OCI-LY7 (cell line): ENCODE measurements around the gene SMIM11. TPM values are rescaled to one million over a fixed set of nuclear protein-coding genes. Genes with fewer than 3 reads are reported as not detected.

Source experiments
- BruUV-seq: library from RNA; stranded (reverse); fragments of 400-500 nt; replicated peaks from 2 replicates; lab custom pipeline; 2021; lab: Mats Ljungman, UMichigan
- CTCF ChIA-PET: fragments of 300-600 bp; sonication (Branson Sonifier 250); formaldehyde crosslinking; loops from one replicate; lab custom pipeline; 2022; ENCODE audit warnings: antibody characterized with exemption; ENCODE audit not compliant: unreplicated experiment; lab: Charles Lee
- POLR2A ChIA-PET: fragments of 300-600 bp; sonication (Branson Sonifier 250); formaldehyde crosslinking; loops from one replicate; lab custom pipeline; 2022; ENCODE audit warnings: antibody characterized with exemption; lab: Charles Lee
- DNase-seq: peaks from one replicate; pipeline ENCODE4 v3.0.0-alpha.2; 2015; ENCODE audit warnings: low spot score
- H2AFZ ChIP-seq: fragments of 200-600 bp; sonication (generic), shearing (Covaris generic); 2 replicates; pipeline ENCODE4 v1.6.1; 2014; ENCODE audit warnings: mild to moderate bottlenecking, antibody characterized with exemption, low read length, moderate library complexity
- H3K27ac ChIP-seq: fragments of 200-600 bp; sonication (generic); 2 replicates; pipeline ENCODE4 v1.5.1; 2014; ENCODE audit warnings: mixed run types, low read depth, mild to moderate bottlenecking, moderate library complexity, low read length, inconsistent platforms; ENCODE audit not compliant: poor library complexity, severe bottlenecking
- H3K36me3 ChIP-seq: fragments of 200-600 bp; sonication (generic); 2 replicates; pipeline ENCODE4 v1.6.1; 2014; ENCODE audit warnings: mild to moderate bottlenecking, antibody characterized with exemption, low read length, moderate library complexity, mixed read lengths; ENCODE audit not compliant: insufficient read depth
- H3K4me1 ChIP-seq: fragments of 200-600 bp; sonication (generic); 2 replicates; pipeline ENCODE4 v1.5.1; 2014; ENCODE audit warnings: mild to moderate bottlenecking, low read length; ENCODE audit not compliant: insufficient read depth, poor library complexity, severe bottlenecking
- H3K4me2 ChIP-seq: fragments of 200-600 bp; sonication (generic); 2 replicates; pipeline ENCODE4 v1.6.1; 2014; ENCODE audit warnings: mild to moderate bottlenecking, low read length
- H3K4me3 ChIP-seq: fragments of 200-600 bp; sonication (generic); 2 replicates; pipeline ENCODE4 v1.5.1; 2014; ENCODE audit warnings: mild to moderate bottlenecking, low read depth, low read length; ENCODE audit not compliant: poor library complexity, severe bottlenecking
- H3K79me2 ChIP-seq: fragments of 200-600 bp; sonication (generic); 2 replicates; pipeline ENCODE4 v1.6.1; 2016; ENCODE audit warnings: low read depth, mild to moderate bottlenecking, low read length, moderate library complexity, mixed read lengths; ENCODE audit not compliant: insufficient read depth
- H3K9me2 ChIP-seq: fragments of 200-600 bp; sonication (generic); 2 replicates; pipeline ENCODE4 v1.6.1; 2016; ENCODE audit warnings: mild to moderate bottlenecking, low read length, mixed read lengths; ENCODE audit not compliant: insufficient read depth
- H3K9me3 ChIP-seq: fragments of 200-600 bp; sonication (generic); 2 replicates; pipeline ENCODE4 v1.6.1; 2014; ENCODE audit warnings: mild to moderate bottlenecking, mixed run types, low read length, mixed read lengths
- H4K20me1 ChIP-seq: fragments of 200-600 bp; sonication (generic); 2 replicates; pipeline ENCODE4 v1.6.1; 2014; ENCODE audit warnings: mild to moderate bottlenecking, antibody characterized with exemption, low read length, moderate library complexity, mixed read lengths; ENCODE audit not compliant: insufficient read depth
- CTCF ChIP-seq: fragments of 200-600 bp; sonication (generic); conservative IDR thresholded peaks from 2 replicates; pipeline ENCODE4 v1.5.1; 2014; ENCODE audit warnings: mild to moderate bottlenecking, antibody characterized with exemption, low read length, moderate library complexity, mixed read lengths
- EZH2phosphoT487 ChIP-seq: fragments of 200-600 bp; sonication (generic); IDR thresholded peaks from 2 replicates; pipeline ENCODE4 v1.6.1; 2018; ENCODE audit warnings: low read depth, borderline replicate concordance, mild to moderate bottlenecking, mixed run types, antibody characterized with exemption, low read length, moderate library complexity, mixed read lengths
- intact Hi-C: fragments of 100-400 bp; cut with micrococcal nuclease; formaldehyde crosslinking; loops from one replicate; pipeline ENCODE4 v1.10.0; 2022; ENCODE audit not compliant: unreplicated experiment
- total RNA-seq, 2 experiments: library from RNA; depleted of rRNA in 1 of 2; stranded (reverse); fragments of >200 nt in 1 of 2; shearing (Covaris generic) in 1 of 2; gene quantifications; 2 replicates each; pipeline ENCODE4 v1.2.3, GENCODE V29; 2014 to 2022

Gene SMIM11
- total RNA-seq, 2 experiments from 2014 or later: 3.8 to 6.1 TPM

GRCh38 chr21:34343347-34343746 lies 32.0 kb upstream of the SMIM11 start:
- Histone ChIP-seq H2AFZ (no peak overlapping the region), H3K36me3 (no peaks in the 10 kb centered on the region), H3K27ac (no peak overlapping the region), H3K4me1 (no peaks in the 10 kb centered on the region), H3K4me2 (no peak overlapping the region), H3K4me3 (no peak overlapping the region), H3K9me3 (no peaks in the 10 kb centered on the region), H3K9me2 (no peaks in the 10 kb centered on the region), H3K79me2 (no peaks in the 10 kb centered on the region), H4K20me1 (no peaks in the 10 kb centered on the region)
- POLR2A ChIA-PET: no interaction called here
- no TSS peak for BruUV-seq
- CTCF ChIA-PET: no interaction called here
- no peak for DNase-seq
- TF ChIP-seq CTCF (no peak), EZH2phosphoT487 (no peak)
- intact Hi-C loops: no loop called here

- no peak overlapping the region for H2AFZ ChIP-seq
- TF ChIP-seq EZH2phosphoT487 (no peak), CTCF (no peak)
- H4K20me1 ChIP-seq: no peaks in the 10 kb centered on the region
- no peak overlapping the region for H3K4me2 ChIP-seq
- no peaks in the 10 kb centered on the region for H3K36me3 ChIP-seq
- intact Hi-C loops: no loop called here
- no peak for DNase-seq
- no peak overlapping the region for H3K27ac ChIP-seq
- no peaks in the 10 kb centered on the region for H3K4me1 ChIP-seq
- H3K9me3 ChIP-seq: no peaks in the 10 kb centered on the region
- no peaks in the 10 kb centered on the region for H3K9me2 ChIP-seq
- no peak overlapping the region for H3K4me3 ChIP-seq
- no TSS peak for BruUV-seq
- ChIA-PET POLR2A (no interaction called here), CTCF (no interaction called here)
- H3K79me2 ChIP-seq: no peaks in the 10 kb centered on the region
Observed at GRCh38 chr21:34343838-34344381, 31.4 kb upstream of the SMIM11 start.

GRCh38 chr21:34344584-34344983 lies 30.7 kb upstream of the SMIM11 start:
- BruUV-seq: no TSS peak
- no peaks in the 10 kb centered on the region for H3K79me2 ChIP-seq
- no peak for DNase-seq
- no peak overlapping the region for H3K4me3 ChIP-seq
- no peaks in the 10 kb centered on the region for H3K4me1 ChIP-seq
- TF ChIP-seq CTCF (no peak), EZH2phosphoT487 (no peak)
- no peak overlapping the region for H2AFZ ChIP-seq
- no peaks in the 10 kb centered on the region for H4K20me1 ChIP-seq
- CTCF ChIA-PET: no interaction called here
- no peak overlapping the region for H3K4me2 ChIP-seq
- POLR2A ChIA-PET: no interaction called here
- intact Hi-C loops: no loop called here
- H3K9me2 ChIP-seq: no peaks in the 10 kb centered on the region
- no peaks in the 10 kb centered on the region for H3K36me3 ChIP-seq
- no peak overlapping the region for H3K27ac ChIP-seq
- no peaks in the 10 kb centered on the region for H3K9me3 ChIP-seq
